Activated CD4-positive, alpha-beta T cell treated with anti-CD3 and anti-CD28 coated beads, Interleukin-2, amount 50 U/mL, for 16 hours (primary cell): ENCODE results near the gene FGF6.

Experiments used
- DNase-seq: peaks from one replicate; pipeline ENCODE4 v3.0.0-alpha.2; 2020

Gene FGF6, protein sequence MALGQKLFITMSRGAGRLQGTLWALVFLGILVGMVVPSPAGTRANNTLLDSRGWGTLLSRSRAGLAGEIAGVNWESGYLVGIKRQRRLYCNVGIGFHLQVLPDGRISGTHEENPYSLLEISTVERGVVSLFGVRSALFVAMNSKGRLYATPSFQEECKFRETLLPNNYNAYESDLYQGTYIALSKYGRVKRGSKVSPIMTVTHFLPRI

GRCh38 chr12:4445156-4446101, at the start of gene FGF6:
Gene FGF6, minus strand, starts transcription at chr12:4445815. Its CDS starts 245 bp downstream, at chr12:4445570.
- no peak for DNase-seq

- no peak for DNase-seq
Measured at GRCh38 chr12:4490973-4491372, 45.4 kb upstream of the FGF6 start.

GRCh38 chr12:4489556-4489955, 43.9 kb upstream of the FGF6 start:
- DNase-seq: no peak

DNA sequence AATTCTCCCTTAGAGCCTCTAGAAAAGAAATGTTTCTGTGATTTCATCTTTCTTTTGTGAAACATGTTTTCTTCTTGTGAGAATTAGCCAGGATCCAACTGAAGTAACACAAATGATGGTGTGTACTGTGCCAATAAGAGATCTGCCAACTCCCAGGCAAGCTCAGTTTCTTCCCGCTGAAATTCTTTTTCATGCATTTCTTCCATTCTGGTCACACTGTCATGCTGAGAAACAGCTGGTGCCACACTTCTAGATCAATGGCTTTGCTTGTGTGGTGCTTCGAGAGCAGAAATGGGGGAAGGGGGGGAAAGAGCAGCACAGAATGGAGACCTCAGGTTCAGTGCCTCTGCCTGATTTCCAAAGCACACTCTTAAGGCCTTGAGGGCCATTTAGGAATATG, 41.4 kb upstream of the FGF6 start:
- DNase-seq: no peak

- no peak for DNase-seq
Measured at GRCh38 chr12:4486049-4486699, 40.6 kb upstream of the FGF6 start.

GRCh38 chr12:4483885-4484823, 38.5 kb upstream of the FGF6 start:
- no peak for DNase-seq

GRCh38 chr12:4482936-4483335, 37.3 kb upstream of the FGF6 start:
- no peak for DNase-seq

DNA sequence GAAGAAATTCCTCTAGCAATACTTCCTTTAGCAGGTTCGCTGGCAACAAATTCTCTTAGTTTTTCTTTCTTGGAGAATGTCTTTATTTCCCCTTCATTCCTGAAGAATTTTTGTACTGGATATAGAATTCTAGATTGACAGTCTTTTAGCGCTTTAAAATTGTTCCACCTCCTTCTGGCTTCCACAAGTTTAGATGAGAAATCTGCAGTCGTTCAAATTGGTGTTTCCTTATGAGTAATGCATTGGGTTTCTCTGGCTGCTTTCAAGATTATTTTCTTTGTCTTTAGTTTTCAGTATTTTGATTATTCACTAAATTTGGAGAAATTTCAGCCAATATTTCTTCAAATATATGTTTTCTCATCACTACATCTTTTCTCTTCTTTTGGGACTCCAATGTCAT, 33.3 kb upstream of the FGF6 start:
- DNase-seq: no peak

- DNase-seq: no peak
Measured at GRCh38 chr12:4477129-4477528, 31.5 kb upstream of the FGF6 start.

- DNase-seq: no peak
Measured at GRCh38 chr12:4472046-4472445, 26.4 kb upstream of the FGF6 start.

DNA sequence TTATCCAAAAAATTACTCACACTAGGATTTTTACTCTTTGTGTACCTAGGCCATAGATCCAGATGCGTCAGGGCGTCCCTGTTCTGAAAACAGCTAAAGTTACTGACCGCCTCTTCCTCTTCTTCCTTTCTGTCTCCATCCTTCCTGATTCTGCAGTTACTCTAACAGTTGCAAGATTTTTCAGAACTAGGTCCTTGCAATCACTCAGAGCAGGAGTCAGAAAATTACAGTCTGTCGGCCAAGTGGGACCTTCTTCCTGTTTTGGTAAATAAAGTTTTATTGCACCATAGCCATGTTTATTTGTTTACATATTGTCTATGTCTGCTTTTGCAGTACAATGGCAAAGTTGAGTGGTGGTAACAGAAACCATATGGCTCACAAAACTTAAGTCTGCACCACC, 25.6 kb upstream of the FGF6 start:
- no peak for DNase-seq

GRCh38 chr12:4468994-4469393, 23.4 kb upstream of the FGF6 start:
- DNase-seq: no peak

- DNase-seq: no peak
Measured at GRCh38 chr12:4460761-4461160, 15.1 kb upstream of the FGF6 start.

DNA sequence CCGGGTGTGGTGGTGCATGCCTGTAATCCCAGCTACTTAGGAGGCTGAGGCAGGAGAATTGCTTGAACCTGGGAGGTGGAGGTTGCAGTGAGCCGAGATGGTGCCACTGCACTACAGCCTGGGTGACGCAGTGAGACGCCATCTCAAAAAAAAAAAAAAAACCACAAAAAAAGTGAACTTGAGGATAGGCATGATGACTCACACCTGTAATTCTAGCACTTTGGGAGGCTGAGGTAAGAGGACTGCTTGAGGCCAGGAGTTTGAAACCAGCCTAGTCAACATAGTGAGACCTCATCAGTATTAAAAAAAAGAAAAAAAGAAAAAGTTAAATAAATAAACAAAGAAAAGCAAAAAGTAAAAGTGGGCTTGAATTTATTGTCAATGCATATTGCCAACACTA, 10.2 kb upstream of the FGF6 start:
- DNase-seq: peak; percentile 14

- DNase-seq: no peak
Measured at GRCh38 chr12:4454315-4454860, 8.8 kb upstream of the FGF6 start.

DNA sequence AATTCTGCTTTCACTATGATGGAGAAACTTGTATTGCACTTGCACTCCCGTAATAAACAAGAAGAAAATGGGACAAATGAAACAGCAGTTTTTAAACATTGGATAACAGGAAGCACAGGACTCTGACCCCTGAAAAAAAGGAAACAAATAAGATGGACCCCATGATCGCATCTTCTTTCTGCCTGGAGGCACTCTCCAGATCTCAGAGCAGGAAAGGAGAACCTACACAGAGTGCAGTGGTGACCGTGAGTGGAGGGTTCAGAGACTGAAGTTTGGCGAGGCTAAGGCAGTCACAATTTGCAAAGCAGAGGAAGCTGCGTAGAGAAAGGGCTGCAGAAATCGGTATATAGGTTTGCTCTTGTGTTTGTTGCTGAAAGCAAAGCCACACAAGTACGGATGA, 6.1 kb upstream of the FGF6 start:
- DNase-seq: no peak

- DNase-seq: no peak
Measured at GRCh38 chr12:4450551-4451112, 5.0 kb upstream of the FGF6 start.

- DNase-seq: no peak
Measured at GRCh38 chr12:4449851-4450221, 4.2 kb upstream of the FGF6 start.

DNA sequence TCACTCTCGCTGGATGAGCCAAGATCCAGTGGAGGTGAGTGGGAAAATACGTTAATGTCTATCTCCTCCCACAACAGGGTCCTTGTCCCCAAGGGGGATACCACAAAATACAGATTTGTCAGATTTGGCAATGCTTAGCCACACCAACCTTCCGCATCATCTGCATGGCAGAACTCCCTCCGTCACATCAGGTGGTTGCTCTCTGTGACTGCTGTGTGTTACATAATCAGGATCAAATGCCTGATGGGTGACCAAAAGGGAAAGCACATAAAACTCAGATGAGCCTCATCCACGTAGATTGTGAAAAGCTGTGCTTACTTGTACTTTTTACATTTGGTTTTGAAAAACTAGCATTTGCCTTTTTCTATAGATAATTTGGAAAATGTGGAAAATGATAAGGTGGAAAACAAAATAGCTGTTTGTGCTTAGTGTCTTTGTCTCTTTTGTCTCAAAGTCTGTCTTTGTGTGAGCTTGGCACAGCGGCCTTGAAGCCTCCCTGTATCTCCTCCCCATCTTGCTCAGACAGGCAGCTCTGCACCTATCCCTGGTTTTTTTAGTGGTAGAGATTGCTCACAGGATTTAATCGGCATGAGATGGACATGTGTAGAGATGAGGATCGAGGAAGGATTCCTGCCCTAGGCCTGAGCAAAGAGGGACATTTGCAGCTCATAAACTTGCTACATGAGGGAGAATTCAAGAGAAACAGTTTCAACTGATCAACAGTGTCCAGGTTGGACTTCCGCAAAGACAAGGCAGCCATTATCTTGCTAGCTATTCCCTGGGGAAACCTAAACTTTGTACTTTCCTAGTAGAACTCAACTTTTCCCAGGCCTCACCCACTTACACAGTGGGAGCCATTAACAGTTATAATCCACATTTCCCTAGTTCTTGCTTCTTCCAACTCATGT, 3.6 kb upstream of the FGF6 start:
- DNase-seq: no peak

DNA sequence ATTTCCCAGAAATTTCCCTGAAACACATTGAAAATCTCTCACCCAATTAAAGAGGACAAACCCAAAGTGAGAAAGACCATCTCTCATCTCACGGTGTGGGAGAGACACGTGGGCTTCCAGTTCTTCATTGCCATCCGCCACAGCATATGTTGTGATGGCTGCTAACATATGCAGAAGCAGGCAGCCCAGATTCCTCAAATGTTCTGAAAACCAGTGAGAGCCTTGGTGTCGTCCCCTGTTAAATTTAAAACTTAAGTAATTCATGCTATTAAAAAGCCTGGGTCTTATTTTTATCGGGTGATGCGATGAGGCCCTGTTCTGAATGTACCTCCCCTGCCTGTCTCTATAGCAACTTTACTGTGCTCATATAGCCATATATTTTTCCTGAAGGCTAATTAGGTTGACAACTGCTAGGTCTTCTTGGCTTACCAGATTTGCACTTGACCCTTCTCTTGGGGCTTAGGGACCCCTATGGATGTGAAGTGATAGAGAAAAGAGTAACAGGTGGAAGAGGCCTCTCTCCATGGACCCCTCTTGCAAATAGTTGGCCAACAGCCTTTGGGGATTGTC, 2.8 kb upstream of the FGF6 start:
- DNase-seq: no peak

DNA sequence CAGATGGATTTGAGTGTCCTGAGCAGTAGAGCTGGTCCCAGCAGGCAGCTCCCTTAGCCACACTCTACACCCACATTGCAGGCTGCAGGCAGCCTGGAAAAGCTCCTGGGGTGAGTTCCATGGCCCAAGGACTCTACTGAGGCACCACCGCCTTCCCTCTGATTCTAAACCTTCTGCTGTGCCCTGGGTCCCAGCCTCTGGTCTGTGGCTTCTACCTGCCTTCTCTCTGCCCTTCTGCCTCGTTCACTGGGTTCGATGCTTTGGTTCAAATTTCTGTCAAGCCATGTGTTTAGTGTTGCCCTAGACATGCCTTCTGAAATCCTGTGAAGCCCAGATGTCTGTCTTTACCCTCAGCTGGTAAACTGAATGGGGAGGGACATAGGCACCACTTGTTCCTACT, 1.5 kb upstream of the FGF6 start:
- no peak for DNase-seq
